Subcutaneous abdominal adipose tissue (tissue), 5 donors: Measurements from ENCODE around the gene LYPD6B.
"Not testable (repeated sequence)": the region's sequence is repeated elsewhere in the genome, so short reads cannot be mapped to it uniquely, and the experiment has no call there.

Source experiments
- H3K27ac ChIP-seq: one replicate; pipeline ENCODE4 v1.7.0; 2013; ENCODE audit warnings: low read depth, mild to moderate bottlenecking, inconsistent platforms, low read length, moderate library complexity
- H3K27me3 ChIP-seq, 5 donors: one replicate each; pipeline ENCODE4 v1.7.0; 2013; ENCODE audit warnings: low read length in 5 of 5, inconsistent platforms in 1 of 5; ENCODE audit not compliant: control insufficient read depth in 5 of 5, insufficient read depth in 4 of 5
- H3K36me3 ChIP-seq, 5 donors: one replicate each; pipeline ENCODE4 v1.7.0; 2013; ENCODE audit warnings: low read length in 5 of 5; ENCODE audit not compliant: control insufficient read depth in 5 of 5, insufficient read depth in 5 of 5
- H3K4me1 ChIP-seq, 5 donors: one replicate each; pipeline ENCODE4 v1.7.0; 2013; ENCODE audit warnings: low read length in 5 of 5, mild to moderate bottlenecking in 3 of 5, moderate library complexity in 1 of 5; ENCODE audit not compliant: control insufficient read depth in 5 of 5, insufficient read depth in 5 of 5
- H3K4me3 ChIP-seq, 5 donors: one replicate each; pipeline ENCODE4 v1.7.0; 2013; ENCODE audit warnings: low read length in 5 of 5, low read depth in 1 of 5
- H3K9ac ChIP-seq, 5 donors: one replicate each; pipeline ENCODE4 v1.7.0; 2013; ENCODE audit warnings: low read length in 5 of 5, mild to moderate bottlenecking in 4 of 5, moderate library complexity in 3 of 5
- H3K9me3 ChIP-seq, 5 donors: one replicate each; pipeline ENCODE4 v1.7.0; 2013; ENCODE audit warnings: low read length in 5 of 5; ENCODE audit not compliant: control insufficient read depth in 5 of 5
- donor health status: healthy.
- donor health status: healthy.
- donor health status: healthy.
- donor health status: healthy.
- donor health status: healthy.

Gene LYPD6B

GRCh38 chr2:149225446-149225845 lies 186.9 kb downstream of the LYPD6B start:
- no peak overlapping the region for H3K4me3 ChIP-seq
- no peaks in the 10 kb centered on the region for H3K9me3 ChIP-seq
- peaks cover 0 to 11% (median 4%) of the 10 kb centered on the region in 5 donors for H3K4me1 ChIP-seq
- H3K27me3 ChIP-seq, result no peaks in the 10 kb centered on the region
- no peaks in the 10 kb centered on the region for H3K36me3 ChIP-seq
- H3K9ac ChIP-seq, result no peak overlapping the region
- no peak overlapping the region for H3K27ac ChIP-seq

- H3K9ac ChIP-seq, result no peak overlapping the region
- H3K27ac ChIP-seq, result no peak overlapping the region
- peaks cover 0 to 11% (median 4%) of the 10 kb centered on the region in 5 donors for H3K4me1 ChIP-seq
- H3K9me3 ChIP-seq, result no peaks in the 10 kb centered on the region
- H3K27me3 ChIP-seq, result no peaks in the 10 kb centered on the region
- no peak overlapping the region for H3K4me3 ChIP-seq
- H3K36me3 ChIP-seq, result no peaks in the 10 kb centered on the region
These were observed 188.3 kb downstream of the LYPD6B start for GRCh38 chr2:149226790-149227189.

GRCh38 chr2:149235816-149236375 lies 197.4 kb downstream of the LYPD6B start:
- no peaks in the 10 kb centered on the region for H3K4me1 ChIP-seq
- no peak overlapping the region for H3K4me3 ChIP-seq
- H3K9ac ChIP-seq, result no peak overlapping the region

GRCh38 chr2:149236410-149236809 lies 197.9 kb downstream of the LYPD6B start:
- Histone ChIP-seq H3K9ac (no peak overlapping the region), H3K4me1 (no peaks in the 10 kb centered on the region), H3K36me3 (no peaks in the 10 kb centered on the region), H3K27ac (no peak overlapping the region), H3K4me3 (no peak overlapping the region), H3K9me3 (no peaks in the 10 kb centered on the region), H3K27me3 (peaks cover 0 to 2% (median 0%) of the 10 kb centered on the region in 5 donors)

More at GRCh38 chr2:149235816-149236375, 197.4 kb downstream of the LYPD6B start:
- Histone ChIP-seq H3K9me3 (no peaks in the 10 kb centered on the region), H3K27ac (no peak overlapping the region), H3K27me3 (peaks cover 0 to 2% (median 0%) of the 10 kb centered on the region in 5 donors), H3K36me3 (no peaks in the 10 kb centered on the region)

GRCh38 chr2:149246186-149246585 lies 207.7 kb downstream of the LYPD6B start:
- H3K27ac ChIP-seq, result no peak overlapping the region
- no peaks in the 10 kb centered on the region for H3K4me1 ChIP-seq
- H3K36me3 ChIP-seq, result no peaks in the 10 kb centered on the region
- no peak overlapping the region for H3K9ac ChIP-seq
- H3K27me3 ChIP-seq, result no peaks in the 10 kb centered on the region
- H3K9me3 ChIP-seq, result no peaks in the 10 kb centered on the region
- H3K4me3 ChIP-seq, result no peak overlapping the region

- H3K9me3 ChIP-seq, H3K9ac ChIP-seq, H3K4me3 ChIP-seq, H3K27ac ChIP-seq, H3K36me3 ChIP-seq, H3K27me3 ChIP-seq, H3K4me1 ChIP-seq: not testable (repeated sequence)
These were observed 212.9 kb downstream of the LYPD6B start for GRCh38 chr2:149251436-149251835.

- not testable (repeated sequence) for H3K4me1 ChIP-seq, H3K27me3 ChIP-seq, H3K36me3 ChIP-seq, H3K27ac ChIP-seq, H3K9ac ChIP-seq, H3K9me3 ChIP-seq, H3K4me3 ChIP-seq
These were observed 218.4 kb downstream of the LYPD6B start for GRCh38 chr2:149256877-149257276.

- Histone ChIP-seq H3K27me3 (peaks cover 0 to 4% (median 0%) of the 10 kb centered on the region in 5 donors), H3K9me3 (no peaks in the 10 kb centered on the region), H3K27ac (no peak overlapping the region), H3K4me3 (no peak overlapping the region), H3K4me1 (no peaks in the 10 kb centered on the region), H3K9ac (no peak overlapping the region), H3K36me3 (no peaks in the 10 kb centered on the region)
These were observed 220.0 kb downstream of the LYPD6B start for GRCh38 chr2:149258531-149258930.

GRCh38 chr2:149259136-149259535 lies 220.6 kb downstream of the LYPD6B start:
- H3K4me1 ChIP-seq, result no peaks in the 10 kb centered on the region
- H3K27ac ChIP-seq, result no peak overlapping the region
- H3K36me3 ChIP-seq, result no peaks in the 10 kb centered on the region

GRCh38 chr2:149261692-149262091 lies 223.2 kb downstream of the LYPD6B start:
- Histone ChIP-seq H3K4me1 (no peaks in the 10 kb centered on the region), H3K27ac (no peak overlapping the region), H3K4me3 (no peak overlapping the region), H3K9ac (no peak overlapping the region), H3K27me3 (peaks cover 0 to 4% (median 0%) of the 10 kb centered on the region in 5 donors), H3K9me3 (no peaks in the 10 kb centered on the region), H3K36me3 (no peaks in the 10 kb centered on the region)

More at GRCh38 chr2:149259136-149259535, 220.6 kb downstream of the LYPD6B start:
- H3K9me3 ChIP-seq, result no peaks in the 10 kb centered on the region
- peaks cover 0 to 4% (median 0%) of the 10 kb centered on the region in 5 donors for H3K27me3 ChIP-seq
- no peak overlapping the region for H3K4me3 ChIP-seq
- H3K9ac ChIP-seq, result no peak overlapping the region
